Trophoblast cell (in vitro differentiated cells and primary cell): ENCODE data around the gene SPAG9.

Experiments
- DNase-seq, 2 donors: peaks; one replicate each; pipeline ENCODE4 v3.0.0-alpha.2; 2016
- H2AFZ ChIP-seq: 2 replicates; pipeline ENCODE4 v1.6.1; 2013; ENCODE audit warnings: low read length, moderate library complexity, mild to moderate bottlenecking; ENCODE audit not compliant: insufficient read depth, poor library complexity
- H2AK5ac ChIP-seq: 2 replicates; pipeline ENCODE4 v1.6.1; 2013; ENCODE audit warnings: mild to moderate bottlenecking, low read length
- H2BK120ac ChIP-seq: 2 replicates; pipeline ENCODE4 v1.6.1; 2013; ENCODE audit warnings: low read length, mild to moderate bottlenecking, moderate library complexity; ENCODE audit not compliant: insufficient read depth, poor library complexity
- H2BK12ac ChIP-seq: 2 replicates; pipeline ENCODE4 v1.6.1; 2013; ENCODE audit warnings: mild to moderate bottlenecking, low read length, moderate library complexity
- H2BK5ac ChIP-seq: 2 replicates; pipeline ENCODE4 v1.6.1; 2013; ENCODE audit warnings: low read length, low read depth, moderate library complexity, mild to moderate bottlenecking; ENCODE audit not compliant: poor library complexity
- H3K14ac ChIP-seq: 2 replicates; pipeline ENCODE4 v1.6.1; 2013; ENCODE audit warnings: mild to moderate bottlenecking, low read length
- H3K18ac ChIP-seq: 2 replicates; pipeline ENCODE4 v1.6.1; 2013; ENCODE audit warnings: mild to moderate bottlenecking, low read length
- H3K23ac ChIP-seq: 2 replicates; pipeline ENCODE4 v1.6.1; 2013; ENCODE audit warnings: low read length
- H3K27ac ChIP-seq: 2 replicates; pipeline ENCODE4 v1.5.1; 2013; ENCODE audit warnings: low read depth, mild to moderate bottlenecking, inconsistent platforms, low read length, moderate library complexity
- H3K27me3 ChIP-seq: 2 replicates; pipeline ENCODE4 v1.6.1; 2013; ENCODE audit warnings: inconsistent platforms, mild to moderate bottlenecking, low read length, moderate library complexity; ENCODE audit not compliant: insufficient read depth
- H3K36me3 ChIP-seq, 2 experiments: 1 replicate in 1 of 2; 2 replicates in 1 of 2; pipeline ENCODE4 v1.6.1; 2013; ENCODE audit warnings: low read length in 2 of 2, mild to moderate bottlenecking in 2 of 2, moderate library complexity in 1 of 2; ENCODE audit not compliant: insufficient read depth in 2 of 2, control insufficient read depth in 1 of 2
- H3K4ac ChIP-seq: 2 replicates; pipeline ENCODE4 v1.6.1; 2013; ENCODE audit warnings: low read depth, mild to moderate bottlenecking, low read length, moderate library complexity
- H3K4me1 ChIP-seq, 2 experiments: 1 replicate in 1 of 2; 2 replicates in 1 of 2; pipeline ENCODE4 v1.6.1; 2013; ENCODE audit warnings: low read length in 2 of 2, mild to moderate bottlenecking in 2 of 2, moderate library complexity in 1 of 2; ENCODE audit not compliant: insufficient read depth in 2 of 2, control insufficient read depth in 1 of 2
- H3K4me2 ChIP-seq: 2 replicates; pipeline ENCODE4 v1.6.1; 2013; ENCODE audit warnings: inconsistent platforms, mild to moderate bottlenecking, low read length, moderate library complexity
- H3K4me3 ChIP-seq: 2 replicates; pipeline ENCODE4 v1.5.1; 2013; ENCODE audit warnings: mild to moderate bottlenecking, low read depth, low read length, inconsistent platforms
- H3K79me1 ChIP-seq: one replicate; pipeline ENCODE4 v1.6.1; 2013; ENCODE audit warnings: low read length
- H3K79me2 ChIP-seq: 2 replicates; pipeline ENCODE4 v1.6.1; 2013; ENCODE audit warnings: low read length, mild to moderate bottlenecking; ENCODE audit not compliant: control insufficient read depth, insufficient read depth, poor library complexity
- H3K9ac ChIP-seq: 2 replicates; pipeline ENCODE4 v1.6.1; 2013; ENCODE audit warnings: mild to moderate bottlenecking, low read length
- H3K9me3 ChIP-seq: 2 replicates; pipeline ENCODE4 v1.6.1; 2013; ENCODE audit warnings: low read depth, mild to moderate bottlenecking, control low read depth, inconsistent platforms, low read length; ENCODE audit not compliant: insufficient read depth
- H4K12ac ChIP-seq: 2 replicates; pipeline ENCODE4 v1.6.1; 2013; ENCODE audit warnings: low read depth, mild to moderate bottlenecking, low read length, moderate library complexity
- H4K8ac ChIP-seq: 2 replicates; pipeline ENCODE4 v1.6.1; 2013; ENCODE audit warnings: low read depth, mild to moderate bottlenecking, low read length, moderate library complexity
- H4K91ac ChIP-seq: one replicate; pipeline ENCODE4 v1.6.1; 2013; ENCODE audit warnings: low read depth, mild to moderate bottlenecking, low read length, moderate library complexity
- WGBS: extraction: QIAGEN DNeasy Blood & Tissue Kit; methylation state at CpG from one replicate; pipeline ENCODE4 v1.1.7; 2013; ENCODE audit warnings: missing lambda C conversion rate; ENCODE audit not compliant: insufficient read length, insufficient coverage; ENCODE audit errors: extremely low coverage; 5-methylcytosine and 5-hydroxymethylcytosine counted together

SPAG9 gene

DNA sequence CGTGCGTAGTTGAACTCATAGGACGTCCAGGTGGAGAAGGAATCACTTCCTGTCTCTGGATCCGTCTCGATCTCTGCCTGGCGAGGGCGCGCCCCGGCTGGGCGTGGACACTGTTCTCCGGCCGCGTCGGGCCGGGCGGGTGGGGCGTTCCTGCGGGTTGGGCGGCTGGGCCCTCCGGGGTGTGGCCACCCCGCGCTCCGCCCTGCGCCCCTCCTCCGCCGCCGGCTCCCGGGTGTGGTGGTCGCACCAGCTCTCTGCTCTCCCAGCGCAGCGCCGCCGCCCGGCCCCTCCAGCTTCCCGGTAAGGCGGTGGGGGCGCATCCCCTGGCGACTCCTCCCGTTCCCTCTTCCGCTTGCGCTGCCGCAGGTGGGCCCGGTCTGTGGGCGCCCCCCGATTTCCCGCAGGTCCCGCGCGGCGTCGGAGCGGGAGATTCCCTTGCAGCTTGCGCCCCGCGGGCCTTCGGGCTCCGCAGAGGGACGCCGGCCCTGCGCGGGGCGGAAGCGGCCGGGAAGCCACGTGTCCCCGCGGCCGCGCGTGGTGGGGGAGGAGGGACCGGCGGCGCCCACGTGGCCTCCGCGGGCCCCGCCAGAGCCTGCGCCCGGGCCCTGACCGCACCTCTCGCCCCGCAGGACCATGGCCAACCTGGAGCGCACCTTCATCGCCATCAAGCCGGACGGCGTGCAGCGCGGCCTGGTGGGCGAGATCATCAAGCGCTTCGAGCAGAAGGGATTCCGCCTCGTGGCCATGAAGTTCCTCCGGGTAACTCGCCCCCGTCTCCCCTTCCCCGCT, 45.7 kb upstream of the SPAG9 start, which contains the start of gene NME2:
Gene NME2 (plus strand): TSS at position 214 of the 789 bp plus-strand sequence. CDS start 420 bp downstream, at position 634.
- Histone ChIP-seq H3K4me2 (peak within 1 kb of the TSS; percentile 73), H3K36me3 (peaks cover 29 to 40% of the 10 kb centered on the region in 2 experiments), H4K12ac (peak within 1 kb of the TSS; percentile 85), H3K79me2 (peaks cover 10% of the 10 kb centered on the region), H4K91ac (peak within 1 kb of the TSS; percentile 67), H2BK120ac (peak within 1 kb of the TSS; percentile 55), H3K9ac (peak within 1 kb of the TSS; percentile 89), H2AK5ac (peak within 1 kb of the TSS; percentile 16), H3K79me1 (peaks cover 11% of the 10 kb centered on the region), H4K8ac (peak within 1 kb of the TSS; percentile 96), H3K4me1 (peaks cover 7 to 10% of the 10 kb centered on the region in 2 experiments), H3K18ac (peak within 1 kb of the TSS; percentile 77), H3K4me3 (peak within 1 kb of the TSS; percentile 93), H2BK5ac (peak within 1 kb of the TSS; percentile 67), H2BK12ac (peak within 1 kb of the TSS; percentile 2), H3K23ac (no peak within 1 kb of the TSS), H3K4ac (peak within 1 kb of the TSS; percentile 59), H3K9me3 (no peaks in the 10 kb centered on the region), H3K27ac (peak within 1 kb of the TSS; percentile 69), H3K27me3 (no peaks in the 10 kb centered on the region), H2AFZ (peak within 1 kb of the TSS; percentile 87), H3K14ac (peak within 1 kb of the TSS; percentile 85)
- DNase-seq, result peak; percentile 76 to 90
- no CpG with 5 or more reads among the region's 98 CpGs for whole genome bisulfite sequencing

DNA sequence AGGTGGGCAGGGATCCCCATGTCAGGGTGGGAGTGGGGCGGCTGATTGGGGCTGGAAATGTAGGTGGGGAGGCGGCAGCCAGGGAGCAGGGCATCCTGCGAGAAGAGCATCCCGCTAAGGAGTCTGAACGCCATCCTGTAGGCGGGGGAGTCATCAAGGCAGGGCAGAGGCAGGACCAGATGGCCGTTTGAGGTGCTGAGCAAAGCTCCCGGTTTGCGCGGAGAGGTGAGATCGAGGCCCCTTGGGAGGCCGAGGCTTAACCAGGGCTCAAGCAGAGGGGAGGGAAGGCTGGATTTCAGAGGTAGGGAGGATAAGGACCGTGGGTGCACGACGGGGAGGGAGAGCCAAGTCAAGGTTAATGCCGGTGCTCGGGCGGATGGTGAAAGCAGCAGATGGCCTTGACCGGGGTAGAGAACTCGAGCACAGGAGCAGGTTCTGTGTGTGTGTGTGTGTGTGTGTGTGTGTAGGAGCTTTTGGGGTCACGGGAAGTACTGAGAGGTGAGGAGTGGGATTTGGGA, 45.1 kb upstream of the SPAG9 start:
- H3K4ac ChIP-seq, result peak overlapping the region; percentile 6
- H3K4me2 ChIP-seq, result peak overlapping the region; percentile 73
- no peaks in the 10 kb centered on the region for H3K9me3 ChIP-seq
- H3K79me2 ChIP-seq, result peaks cover 10% of the 10 kb centered on the region
- H4K12ac ChIP-seq, result peak overlapping the region; percentile 85
- H2AFZ ChIP-seq, result peak overlapping the region; percentile 80
- peak overlapping the region; percentile 77 for H3K18ac ChIP-seq
- peak overlapping the region; percentile 55 for H2BK120ac ChIP-seq
- peak in 1 of 2 donors; percentile 7 for DNase-seq
- H2BK12ac ChIP-seq, result peak overlapping the region; percentile 2
- peak overlapping the region; percentile 93 for H3K4me3 ChIP-seq
- H3K27ac ChIP-seq, result peak overlapping the region; percentile 37
- H3K14ac ChIP-seq, result peak overlapping the region; percentile 85
- H4K91ac ChIP-seq, result peak overlapping the region; percentile 67
- H3K23ac ChIP-seq, result no peak overlapping the region
- no peaks in the 10 kb centered on the region for H3K27me3 ChIP-seq
- peak overlapping the region; percentile 16 for H2AK5ac ChIP-seq
- no CpG with 5 or more reads among the region's 21 CpGs for WGBS
- H3K79me1 ChIP-seq, result peaks cover 11% of the 10 kb centered on the region
- peak overlapping the region; percentile 44 for H2BK5ac ChIP-seq
- peaks cover 34 to 40% of the 10 kb centered on the region in 2 experiments for H3K36me3 ChIP-seq
- H3K9ac ChIP-seq, result peak overlapping the region; percentile 63
- peak overlapping the region; percentile 96 for H4K8ac ChIP-seq
- H3K4me1 ChIP-seq, result peaks cover 7 to 10% of the 10 kb centered on the region in 2 experiments

DNA sequence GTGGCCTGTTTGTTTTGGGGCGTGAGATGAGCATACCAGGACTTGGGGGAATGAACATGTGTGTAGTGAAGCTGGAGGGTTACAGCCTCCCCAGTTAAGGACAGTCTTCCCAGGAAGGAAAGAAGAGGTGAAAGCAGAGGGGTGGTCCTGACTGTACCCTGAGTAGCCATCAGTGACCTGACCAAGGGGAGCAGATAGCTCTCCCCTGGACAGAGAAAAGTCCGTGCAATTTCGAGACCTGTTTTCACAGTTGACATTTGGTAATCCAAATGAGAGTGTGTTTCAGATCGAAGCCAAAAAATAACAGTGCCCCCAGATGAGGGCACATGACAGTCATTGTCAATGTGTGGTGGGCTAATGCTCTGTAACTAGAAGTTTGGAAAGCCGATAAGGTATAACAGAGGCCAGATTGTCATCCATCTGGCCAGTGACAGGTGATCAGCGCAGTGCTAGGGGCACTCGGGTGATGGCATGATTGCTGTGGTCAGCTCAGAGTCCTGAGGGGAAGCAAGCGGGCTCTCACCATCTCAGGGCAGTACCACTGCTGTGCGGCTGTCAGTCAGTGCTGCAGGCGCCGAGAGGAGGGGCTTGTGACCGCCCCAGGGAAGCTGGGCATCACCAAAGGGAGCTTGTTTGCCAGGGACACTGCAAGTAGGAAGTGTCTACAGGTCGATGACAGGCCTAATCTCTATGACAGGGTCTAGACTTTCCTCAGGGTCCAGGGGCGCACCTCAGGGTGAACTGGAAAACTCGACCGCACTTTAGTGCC, 44.4 kb upstream of the SPAG9 start:
- H3K23ac ChIP-seq, result no peak overlapping the region
- H2BK12ac ChIP-seq, result no peak overlapping the region
- no peak overlapping the region for H3K18ac ChIP-seq
- H2BK120ac ChIP-seq, result peak overlapping the region; percentile 55
- H3K27ac ChIP-seq, result no peak overlapping the region
- peaks cover 35 to 39% of the 10 kb centered on the region in 2 experiments for H3K36me3 ChIP-seq
- no peak overlapping the region for H3K9ac ChIP-seq
- peak overlapping the region; percentile 85 for H4K12ac ChIP-seq
- H3K4me2 ChIP-seq, result peak overlapping the region; percentile 73
- no peaks in the 10 kb centered on the region for H3K9me3 ChIP-seq
- no peak overlapping the region for H3K4me3 ChIP-seq
- peak overlapping the region; percentile 96 for H4K8ac ChIP-seq
- no peak for DNase-seq
- peak overlapping the region; percentile 16 for H2AK5ac ChIP-seq
- no peaks in the 10 kb centered on the region for H3K27me3 ChIP-seq
- H2AFZ ChIP-seq, result peak overlapping the region; percentile 80
- H3K79me2 ChIP-seq, result peaks cover 10% of the 10 kb centered on the region
- H3K14ac ChIP-seq, result no peak overlapping the region
- peak overlapping the region; percentile 67 for H4K91ac ChIP-seq
- H3K79me1 ChIP-seq, result peaks cover 11% of the 10 kb centered on the region
- peaks cover 7 to 10% of the 10 kb centered on the region in 2 experiments for H3K4me1 ChIP-seq
- H2BK5ac ChIP-seq, result no peak overlapping the region
- WGBS, result no CpG with 5 or more reads among the region's 16 CpGs
- H3K4ac ChIP-seq, result no peak overlapping the region

DNA sequence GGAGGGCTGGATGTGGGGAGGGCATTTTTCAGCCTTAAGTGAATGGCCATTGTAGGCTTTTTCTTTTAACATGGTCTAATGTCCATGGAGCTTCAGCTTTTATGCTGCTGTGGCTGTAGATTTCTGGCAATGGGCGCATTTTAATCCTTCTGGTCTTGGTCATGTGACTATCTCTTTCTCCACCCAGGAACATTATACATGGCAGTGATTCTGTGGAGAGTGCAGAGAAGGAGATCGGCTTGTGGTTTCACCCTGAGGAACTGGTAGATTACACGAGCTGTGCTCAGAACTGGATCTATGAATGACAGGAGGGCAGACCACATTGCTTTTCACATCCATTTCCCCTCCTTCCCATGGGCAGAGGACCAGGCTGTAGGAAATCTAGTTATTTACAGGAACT, 40.9 kb upstream of the SPAG9 start:
- H3K23ac ChIP-seq, result no peak overlapping the region
- no peak overlapping the region for H2AK5ac ChIP-seq
- peaks cover 4% of the 10 kb centered on the region for H3K79me2 ChIP-seq
- no peaks in the 10 kb centered on the region for H3K27me3 ChIP-seq
- H3K9me3 ChIP-seq, result no peaks in the 10 kb centered on the region
- H4K12ac ChIP-seq, result no peak overlapping the region
- no peak overlapping the region for H4K91ac ChIP-seq
- no peak overlapping the region for H2BK5ac ChIP-seq
- no peak overlapping the region for H3K14ac ChIP-seq
- H2BK120ac ChIP-seq, result no peak overlapping the region
- peaks cover 6 to 8% of the 10 kb centered on the region in 2 experiments for H3K4me1 ChIP-seq
- no peak overlapping the region for H3K18ac ChIP-seq
- H3K36me3 ChIP-seq, result peaks cover 24 to 32% of the 10 kb centered on the region in 2 experiments
- no peak overlapping the region for H2BK12ac ChIP-seq
- no peak overlapping the region for H3K9ac ChIP-seq
- H4K8ac ChIP-seq, result no peak overlapping the region
- no CpG with 5 or more reads among the region's 3 CpGs for WGBS
- H3K79me1 ChIP-seq, result peaks cover 7% of the 10 kb centered on the region
- no peak overlapping the region for H2AFZ ChIP-seq
- H3K4me3 ChIP-seq, result no peak overlapping the region
- H3K4me2 ChIP-seq, result no peak overlapping the region
- no peak overlapping the region for H3K27ac ChIP-seq
- DNase-seq, result no peak
- no peak overlapping the region for H3K4ac ChIP-seq
